Neural cell (in vitro differentiated cells): ENCODE data around the gene ZNF205. TPM values are rescaled to one million over a fixed set of nuclear protein-coding genes. Genes with fewer than 3 reads are reported as not detected.

ENCODE experiments used
- H2AFZ ChIP-seq: fragments of 200-600, 300-800 bp; sonication (generic), shearing (Covaris generic); 2 replicates; pipeline ENCODE4 v1.6.0; 2014; ENCODE audit warnings: low read depth, mild to moderate bottlenecking, antibody characterized with exemption, low read length, moderate library complexity
- H3F3A ChIP-seq: fragments of 200-600 bp; shearing (Covaris generic); 2 replicates; pipeline ENCODE4 v1.6.1; 2016; ENCODE audit warnings: mild to moderate bottlenecking, moderate library complexity, mixed read lengths, antibody characterized with exemption, low read length; ENCODE audit not compliant: insufficient read depth, poor library complexity, severe bottlenecking
- H3K27ac ChIP-seq: fragments of 200-600, 300-800 bp; sonication (generic), shearing (Covaris generic); 2 replicates; pipeline ENCODE4 v1.5.1; 2014; ENCODE audit warnings: mild to moderate bottlenecking, low read length, moderate library complexity
- H3K27me3 ChIP-seq: fragments of 300-800, 200-600 bp; sonication (generic), shearing (Covaris generic); 2 replicates; pipeline ENCODE4 v1.6.0; 2014; ENCODE audit warnings: mild to moderate bottlenecking, low read depth, low read length, moderate library complexity; ENCODE audit not compliant: insufficient read depth
- H3K36me3 ChIP-seq: fragments of 300-800, 200-600 bp; sonication (generic), shearing (Covaris generic); 2 replicates; pipeline ENCODE4 v1.5.1; 2014; ENCODE audit warnings: mild to moderate bottlenecking, antibody characterized with exemption, low read length, moderate library complexity; ENCODE audit not compliant: insufficient read depth
- H3K4me2 ChIP-seq: fragments of 300-800, 200-600 bp; sonication (generic), shearing (Covaris generic); 2 replicates; pipeline ENCODE4 v1.6.0; 2014; ENCODE audit warnings: mild to moderate bottlenecking, low read length
- H3K4me3 ChIP-seq: fragments of 300-800, 200-600 bp; sonication (generic), shearing (Covaris generic); 2 replicates; pipeline ENCODE4 v1.5.1; 2014; ENCODE audit warnings: mild to moderate bottlenecking, low read length, moderate library complexity
- H3K79me2 ChIP-seq: fragments of 200-600 bp; shearing (Covaris generic); replicated peaks from 2 replicates; pipeline ENCODE4 v1.6.0; 2014; ENCODE audit warnings: mild to moderate bottlenecking, low read length, moderate library complexity; ENCODE audit not compliant: insufficient read depth
- H3K9ac ChIP-seq: fragments of 300-800, 200-600 bp; sonication (generic), shearing (Covaris generic); 2 replicates; pipeline ENCODE4 v1.6.1; 2016; ENCODE audit warnings: mild to moderate bottlenecking, low read length, mixed read lengths
- H3K9me2 ChIP-seq: fragments of 200-600 bp; shearing (Covaris generic); 2 replicates; pipeline ENCODE4 v1.6.1; 2016; ENCODE audit warnings: mild to moderate bottlenecking, low read length, mixed read lengths; ENCODE audit not compliant: insufficient read depth
- H3K9me3 ChIP-seq: fragments of 200-600, 300-800 bp; sonication (generic), shearing (Covaris generic); 2 replicates; pipeline ENCODE4 v1.6.1; 2016; ENCODE audit warnings: mild to moderate bottlenecking, mixed run types, low read length, moderate library complexity, mixed read lengths
- H4K20me1 ChIP-seq: fragments of 200-600 bp; shearing (Covaris generic); 2 replicates; pipeline ENCODE4 v1.6.1; 2016; ENCODE audit warnings: mild to moderate bottlenecking, mixed run types; ENCODE audit not compliant: insufficient read depth
- EP300 ChIP-seq: fragments of 450-650 bp; conservative IDR thresholded peaks from 2 replicates; pipeline ENCODE4 v1.6.1; 2014; ENCODE audit warnings: antibody characterized with exemption, mild to moderate bottlenecking, moderate library complexity; ENCODE audit not compliant: poor library complexity, severe bottlenecking
- EZH2 ChIP-seq: fragments of 200-600, 300-800 bp; shearing (Covaris generic), sonication (generic); IDR thresholded peaks from 2 replicates; pipeline ENCODE4 v1.6.1; 2014; ENCODE audit warnings: antibody characterized with exemption, low read length, borderline replicate concordance, mild to moderate bottlenecking; ENCODE audit not compliant: insufficient read depth, poor library complexity, severe bottlenecking
- MXI1 ChIP-seq: fragments of 450-650 bp; conservative IDR thresholded peaks from 2 replicates; pipeline ENCODE4 v1.6.1; 2014; ENCODE audit warnings: antibody characterized with exemption, mild to moderate bottlenecking; ENCODE audit not compliant: poor library complexity, severe bottlenecking
- POLR2AphosphoS5 ChIP-seq: IDR thresholded peaks from 2 replicates; pipeline ENCODE4 v1.6.1; 2012
- RAD21 ChIP-seq: fragments of 450-650 bp; conservative IDR thresholded peaks from 2 replicates; pipeline ENCODE4 v1.6.1; 2014; ENCODE audit warnings: antibody characterized with exemption, mild to moderate bottlenecking, moderate library complexity
- SMC3 ChIP-seq: fragments of 450-650 bp; conservative IDR thresholded peaks from 2 replicates; pipeline ENCODE4 v1.6.1; 2014; ENCODE audit warnings: antibody characterized with exemption, mild to moderate bottlenecking, moderate library complexity; ENCODE audit not compliant: poor library complexity
- TAF1 ChIP-seq: IDR thresholded peaks from 2 replicates; pipeline ENCODE4 v1.6.1; 2012; ENCODE audit warnings: low read depth
- polyA plus RNA-seq: library from polyadenylated mRNA; depleted of rRNA; stranded (reverse); fragments of >200 nt; gene quantifications from 2 replicates; pipeline ENCODE4 v1.2.3, GENCODE V29; 2014
- TF ChIP-seq, protein P1 (sequence below): fragments of 450-650 bp; IDR thresholded peaks from 2 replicates; pipeline ENCODE4 v1.5.1; 2014; ENCODE audit warnings: antibody characterized with exemption, mild to moderate bottlenecking, moderate library complexity; ENCODE audit not compliant: poor library complexity, severe bottlenecking
- TF ChIP-seq, protein P2 (sequence below): IDR thresholded peaks from 2 replicates; pipeline ENCODE4 v1.6.1; 2012; ENCODE audit warnings: borderline replicate concordance

Gene ZNF205
- polyA plus RNA-seq, 1 donor from 2014 or later, result 30.0 TPM

DNA sequence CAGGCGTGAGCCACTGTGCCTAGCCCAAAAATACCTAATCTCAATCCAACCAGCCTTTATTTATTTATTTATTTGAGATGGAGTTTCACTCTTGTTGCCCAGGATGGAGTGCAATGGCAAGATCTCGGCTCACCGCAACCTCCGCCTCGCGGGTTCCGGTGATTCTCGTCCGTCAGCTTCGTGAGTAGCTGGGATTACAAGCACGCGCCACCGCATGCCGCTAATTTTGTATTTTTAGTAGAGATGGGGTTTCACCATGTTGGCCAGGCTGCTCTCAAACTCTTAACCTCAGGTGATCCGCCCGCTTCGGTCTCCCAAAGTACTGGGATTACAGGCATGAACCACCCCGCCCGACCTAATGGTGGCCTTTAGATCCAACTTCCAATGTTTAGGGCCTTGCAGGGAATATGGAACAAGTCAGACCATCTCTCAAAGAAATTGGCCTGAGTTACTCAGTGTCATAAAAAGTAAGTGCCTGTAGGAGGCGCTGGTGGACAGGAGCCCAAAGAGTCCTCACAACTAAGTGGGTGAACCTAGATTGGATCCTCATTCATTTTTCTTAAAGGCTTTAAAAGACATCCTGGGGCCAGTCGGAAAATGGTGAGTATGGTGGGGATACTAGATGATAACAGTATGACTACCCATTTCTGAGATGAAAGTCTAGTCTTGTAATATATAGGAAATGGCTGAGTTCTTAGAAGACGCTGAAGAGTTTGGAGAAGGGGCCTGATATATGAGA lies 17.9 kb upstream of the ZNF205 start:
- no peaks in the 10 kb centered on the region for H3K36me3 ChIP-seq
- peaks cover 24% of the 10 kb centered on the region for H3K27me3 ChIP-seq

DNA sequence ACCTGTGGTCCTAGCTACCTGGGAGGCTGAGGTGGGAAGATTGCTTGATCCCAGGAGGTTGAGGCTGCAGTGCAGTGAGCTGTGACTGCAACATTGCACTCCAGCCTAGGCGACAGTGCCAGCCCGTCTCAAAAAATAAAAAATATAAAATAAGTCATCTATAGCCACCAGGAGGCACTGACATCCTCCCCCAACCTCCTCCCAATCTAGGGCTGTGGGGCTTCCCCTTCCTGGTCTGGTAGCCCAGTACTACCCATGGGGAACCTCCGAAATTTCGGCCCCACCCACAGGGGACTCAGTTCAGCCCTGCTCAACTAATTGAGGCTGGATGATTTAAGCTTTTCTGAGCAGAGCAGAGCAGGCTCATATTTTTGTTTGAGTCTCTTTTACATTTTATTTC lies 16.5 kb upstream of the ZNF205 start:
- H3K4me2 ChIP-seq, result no peak overlapping the region
- H2AFZ ChIP-seq, result no peak overlapping the region
- H3K27ac ChIP-seq, result no peak overlapping the region
- H3K4me3 ChIP-seq, result no peak overlapping the region
- H3F3A ChIP-seq, result no peaks in the 10 kb centered on the region
- peaks cover 32% of the 10 kb centered on the region for H3K27me3 ChIP-seq
- H3K9me3 ChIP-seq, result no peaks in the 10 kb centered on the region
- TF ChIP-seq RAD21 (no peak), MXI1 (no peak), TAF1 (no peak), EZH2 (no peak)
- no peaks in the 10 kb centered on the region for H3K36me3 ChIP-seq
- no peaks in the 10 kb centered on the region for H3K9me2 ChIP-seq
- no peak overlapping the region for H3K9ac ChIP-seq
- no peaks in the 10 kb centered on the region for H4K20me1 ChIP-seq
- H3K79me2 ChIP-seq, result no peaks in the 10 kb centered on the region

More for the DNA sequence above, 17.9 kb upstream of the ZNF205 start:
- no peak overlapping the region for H3K9ac ChIP-seq
- no peak overlapping the region for H3K4me2 ChIP-seq
- H3K9me3 ChIP-seq, result no peaks in the 10 kb centered on the region
- H3K79me2 ChIP-seq, result no peaks in the 10 kb centered on the region
- TF ChIP-seq, protein P1, sequence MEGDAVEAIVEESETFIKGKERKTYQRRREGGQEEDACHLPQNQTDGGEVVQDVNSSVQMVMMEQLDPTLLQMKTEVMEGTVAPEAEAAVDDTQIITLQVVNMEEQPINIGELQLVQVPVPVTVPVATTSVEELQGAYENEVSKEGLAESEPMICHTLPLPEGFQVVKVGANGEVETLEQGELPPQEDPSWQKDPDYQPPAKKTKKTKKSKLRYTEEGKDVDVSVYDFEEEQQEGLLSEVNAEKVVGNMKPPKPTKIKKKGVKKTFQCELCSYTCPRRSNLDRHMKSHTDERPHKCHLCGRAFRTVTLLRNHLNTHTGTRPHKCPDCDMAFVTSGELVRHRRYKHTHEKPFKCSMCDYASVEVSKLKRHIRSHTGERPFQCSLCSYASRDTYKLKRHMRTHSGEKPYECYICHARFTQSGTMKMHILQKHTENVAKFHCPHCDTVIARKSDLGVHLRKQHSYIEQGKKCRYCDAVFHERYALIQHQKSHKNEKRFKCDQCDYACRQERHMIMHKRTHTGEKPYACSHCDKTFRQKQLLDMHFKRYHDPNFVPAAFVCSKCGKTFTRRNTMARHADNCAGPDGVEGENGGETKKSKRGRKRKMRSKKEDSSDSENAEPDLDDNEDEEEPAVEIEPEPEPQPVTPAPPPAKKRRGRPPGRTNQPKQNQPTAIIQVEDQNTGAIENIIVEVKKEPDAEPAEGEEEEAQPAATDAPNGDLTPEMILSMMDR, result no peak
- no peak for TF ChIP-seq MXI1
- TF ChIP-seq EZH2, result no peak
- TF ChIP-seq RAD21, result no peak
- TF ChIP-seq EP300, result no peak
- TF ChIP-seq SMC3, result no peak
- TF ChIP-seq, protein P2, sequence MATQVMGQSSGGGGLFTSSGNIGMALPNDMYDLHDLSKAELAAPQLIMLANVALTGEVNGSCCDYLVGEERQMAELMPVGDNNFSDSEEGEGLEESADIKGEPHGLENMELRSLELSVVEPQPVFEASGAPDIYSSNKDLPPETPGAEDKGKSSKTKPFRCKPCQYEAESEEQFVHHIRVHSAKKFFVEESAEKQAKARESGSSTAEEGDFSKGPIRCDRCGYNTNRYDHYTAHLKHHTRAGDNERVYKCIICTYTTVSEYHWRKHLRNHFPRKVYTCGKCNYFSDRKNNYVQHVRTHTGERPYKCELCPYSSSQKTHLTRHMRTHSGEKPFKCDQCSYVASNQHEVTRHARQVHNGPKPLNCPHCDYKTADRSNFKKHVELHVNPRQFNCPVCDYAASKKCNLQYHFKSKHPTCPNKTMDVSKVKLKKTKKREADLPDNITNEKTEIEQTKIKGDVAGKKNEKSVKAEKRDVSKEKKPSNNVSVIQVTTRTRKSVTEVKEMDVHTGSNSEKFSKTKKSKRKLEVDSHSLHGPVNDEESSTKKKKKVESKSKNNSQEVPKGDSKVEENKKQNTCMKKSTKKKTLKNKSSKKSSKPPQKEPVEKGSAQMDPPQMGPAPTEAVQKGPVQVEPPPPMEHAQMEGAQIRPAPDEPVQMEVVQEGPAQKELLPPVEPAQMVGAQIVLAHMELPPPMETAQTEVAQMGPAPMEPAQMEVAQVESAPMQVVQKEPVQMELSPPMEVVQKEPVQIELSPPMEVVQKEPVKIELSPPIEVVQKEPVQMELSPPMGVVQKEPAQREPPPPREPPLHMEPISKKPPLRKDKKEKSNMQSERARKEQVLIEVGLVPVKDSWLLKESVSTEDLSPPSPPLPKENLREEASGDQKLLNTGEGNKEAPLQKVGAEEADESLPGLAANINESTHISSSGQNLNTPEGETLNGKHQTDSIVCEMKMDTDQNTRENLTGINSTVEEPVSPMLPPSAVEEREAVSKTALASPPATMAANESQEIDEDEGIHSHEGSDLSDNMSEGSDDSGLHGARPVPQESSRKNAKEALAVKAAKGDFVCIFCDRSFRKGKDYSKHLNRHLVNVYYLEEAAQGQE, result no peak
- no peak for TF ChIP-seq POLR2AphosphoS5
- TF ChIP-seq TAF1, result no peak
- H3K9me2 ChIP-seq, result no peaks in the 10 kb centered on the region
- H4K20me1 ChIP-seq, result no peaks in the 10 kb centered on the region
- H3F3A ChIP-seq, result no peaks in the 10 kb centered on the region
- H2AFZ ChIP-seq, result no peak overlapping the region
- H3K4me3 ChIP-seq, result no peak overlapping the region
- H3K27ac ChIP-seq, result no peak overlapping the region

DNA sequence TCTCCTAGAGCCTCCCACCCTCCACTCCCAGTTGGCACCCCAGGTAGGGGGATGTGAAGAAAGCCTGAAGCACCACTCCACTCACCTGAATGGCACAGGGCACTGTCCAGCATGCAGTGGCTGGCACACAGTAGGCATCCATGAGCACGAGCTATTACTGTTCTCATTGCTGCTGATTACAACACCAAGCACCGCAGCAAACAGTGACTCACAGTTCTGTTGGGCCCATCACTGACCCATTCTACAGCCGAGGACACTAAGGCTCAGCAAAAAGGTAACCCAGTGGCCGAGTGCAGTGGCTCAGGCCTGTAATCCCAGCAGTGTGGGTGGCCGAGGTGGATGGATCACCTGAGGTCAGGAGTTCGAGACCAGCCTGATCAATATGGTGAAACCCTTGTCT lies 16.0 kb upstream of the ZNF205 start:
- Histone ChIP-seq H3K79me2 (no peaks in the 10 kb centered on the region), H3K9me2 (no peaks in the 10 kb centered on the region), H3K4me2 (no peak overlapping the region), H2AFZ (no peak overlapping the region), H3K9me3 (no peaks in the 10 kb centered on the region), H3K36me3 (no peaks in the 10 kb centered on the region), H3F3A (no peaks in the 10 kb centered on the region), H3K27ac (no peak overlapping the region), H3K9ac (no peak overlapping the region), H4K20me1 (no peaks in the 10 kb centered on the region), H3K27me3 (peaks cover 32% of the 10 kb centered on the region), H3K4me3 (no peak overlapping the region)
- TF ChIP-seq TAF1 (no peak), EP300 (no peak), POLR2AphosphoS5 (no peak), RAD21 (no peak), MXI1 (no peak), EZH2 (no peak), SMC3 (no peak)
- TF ChIP-seq, protein P1, result no peak
- TF ChIP-seq, protein P2, result no peak
